ENCODE results near the gene ACTN4.
A peak's percentile ranks its signal among the peaks of the same experiment; 100 is the strongest.

ACTN4 gene

DNA sequence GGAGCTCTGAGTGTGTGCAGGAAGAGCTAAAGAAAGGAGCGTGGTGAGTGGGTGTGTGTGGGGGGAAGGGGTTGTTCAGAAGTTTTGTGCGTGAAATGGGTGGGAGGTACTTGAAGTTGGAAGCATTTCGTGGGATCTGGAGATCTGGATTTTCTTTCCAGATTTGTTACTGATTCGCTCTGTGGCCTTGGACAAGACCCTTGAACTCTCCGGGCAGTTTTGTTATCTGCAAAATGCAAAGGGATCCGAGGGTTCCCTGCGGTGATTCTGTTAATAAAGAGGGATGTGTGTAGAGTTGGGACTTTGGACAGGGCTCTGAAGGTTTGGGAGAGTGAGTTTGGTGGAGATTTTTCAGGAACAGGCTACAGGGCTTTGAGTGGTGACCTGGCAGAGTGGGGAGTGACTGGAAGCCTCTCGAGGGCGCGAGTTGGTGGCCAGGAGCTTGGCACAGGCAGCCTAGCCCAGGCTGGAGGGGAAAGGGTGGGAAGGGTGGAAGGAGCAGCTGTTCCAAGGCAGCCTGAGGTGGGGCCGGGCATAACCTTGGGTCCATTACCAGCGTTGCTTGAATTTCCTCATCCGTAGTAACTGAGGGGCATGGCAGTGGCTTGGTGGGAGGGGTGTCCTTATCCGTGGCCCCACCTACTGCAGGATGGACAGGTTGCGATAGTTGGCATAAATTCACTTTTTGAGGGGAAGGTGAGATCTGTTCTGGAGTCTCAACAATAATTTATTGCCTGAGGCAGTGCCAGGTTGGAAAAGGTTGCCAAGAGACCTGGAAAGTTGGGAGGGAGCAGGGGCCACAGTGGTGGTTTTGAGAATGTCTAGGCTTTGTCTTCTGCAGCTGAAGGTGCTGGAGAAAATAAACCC is 2.1 kb downstream of the ACTN4 start:
- TF ChIP-seq, protein P1, sequence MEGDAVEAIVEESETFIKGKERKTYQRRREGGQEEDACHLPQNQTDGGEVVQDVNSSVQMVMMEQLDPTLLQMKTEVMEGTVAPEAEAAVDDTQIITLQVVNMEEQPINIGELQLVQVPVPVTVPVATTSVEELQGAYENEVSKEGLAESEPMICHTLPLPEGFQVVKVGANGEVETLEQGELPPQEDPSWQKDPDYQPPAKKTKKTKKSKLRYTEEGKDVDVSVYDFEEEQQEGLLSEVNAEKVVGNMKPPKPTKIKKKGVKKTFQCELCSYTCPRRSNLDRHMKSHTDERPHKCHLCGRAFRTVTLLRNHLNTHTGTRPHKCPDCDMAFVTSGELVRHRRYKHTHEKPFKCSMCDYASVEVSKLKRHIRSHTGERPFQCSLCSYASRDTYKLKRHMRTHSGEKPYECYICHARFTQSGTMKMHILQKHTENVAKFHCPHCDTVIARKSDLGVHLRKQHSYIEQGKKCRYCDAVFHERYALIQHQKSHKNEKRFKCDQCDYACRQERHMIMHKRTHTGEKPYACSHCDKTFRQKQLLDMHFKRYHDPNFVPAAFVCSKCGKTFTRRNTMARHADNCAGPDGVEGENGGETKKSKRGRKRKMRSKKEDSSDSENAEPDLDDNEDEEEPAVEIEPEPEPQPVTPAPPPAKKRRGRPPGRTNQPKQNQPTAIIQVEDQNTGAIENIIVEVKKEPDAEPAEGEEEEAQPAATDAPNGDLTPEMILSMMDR (IDR thresholded peaks at IDR 0.05; ENCODE audit: low read depth, low read length), result no peak
- DNase-seq (ENCODE audit: low read depth in 2 of 2), result no peak

DNA sequence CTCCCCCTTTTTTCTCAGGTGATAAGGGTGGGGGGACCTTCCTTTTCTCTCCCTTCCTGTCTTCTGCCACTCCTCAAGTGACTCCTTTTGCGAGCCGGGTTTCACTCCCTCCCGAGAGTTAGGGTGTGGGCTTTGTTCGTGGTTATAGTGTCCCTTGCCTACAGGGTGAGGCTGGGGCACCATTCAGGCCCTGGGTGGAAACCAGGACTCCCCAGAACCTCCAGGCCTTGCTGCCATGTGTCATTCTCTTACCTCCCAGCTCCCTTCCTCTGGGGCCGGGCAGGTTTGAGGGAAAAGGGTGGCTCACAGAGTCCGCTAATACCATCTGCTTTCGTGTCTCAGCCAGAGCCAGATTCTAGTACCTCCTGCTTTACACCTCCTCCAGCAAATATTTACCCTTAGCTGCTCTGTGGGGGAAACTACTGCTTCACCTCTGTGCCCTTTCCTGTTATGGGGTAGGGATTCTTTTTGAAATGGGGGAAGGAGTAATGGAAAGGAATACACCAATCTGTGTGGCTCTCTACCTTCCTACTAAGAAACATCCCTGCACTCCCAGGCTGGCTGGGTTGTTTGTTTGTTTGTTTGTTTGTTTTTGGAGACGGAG is 2.8 kb downstream of the ACTN4 start:
- TF ChIP-seq, protein P1 (IDR thresholded peaks at IDR 0.05; ENCODE audit: low read depth, low read length), result no peak
- no peak for DNase-seq (ENCODE audit: low read depth in 2 of 2)
- H3K4me3 ChIP-seq (replicated peaks in 1 of 2; ENCODE audit: low read depth in 2 of 2, low read length in 2 of 2), result peak overlapping the region; percentile 79 to 99

More for the DNA sequence above, 2.1 kb downstream of the ACTN4 start:
- H3K4me3 ChIP-seq (replicated peaks in 1 of 2; ENCODE audit: low read depth in 2 of 2, low read length in 2 of 2), result peak overlapping the region; percentile 79 to 99

DNA sequence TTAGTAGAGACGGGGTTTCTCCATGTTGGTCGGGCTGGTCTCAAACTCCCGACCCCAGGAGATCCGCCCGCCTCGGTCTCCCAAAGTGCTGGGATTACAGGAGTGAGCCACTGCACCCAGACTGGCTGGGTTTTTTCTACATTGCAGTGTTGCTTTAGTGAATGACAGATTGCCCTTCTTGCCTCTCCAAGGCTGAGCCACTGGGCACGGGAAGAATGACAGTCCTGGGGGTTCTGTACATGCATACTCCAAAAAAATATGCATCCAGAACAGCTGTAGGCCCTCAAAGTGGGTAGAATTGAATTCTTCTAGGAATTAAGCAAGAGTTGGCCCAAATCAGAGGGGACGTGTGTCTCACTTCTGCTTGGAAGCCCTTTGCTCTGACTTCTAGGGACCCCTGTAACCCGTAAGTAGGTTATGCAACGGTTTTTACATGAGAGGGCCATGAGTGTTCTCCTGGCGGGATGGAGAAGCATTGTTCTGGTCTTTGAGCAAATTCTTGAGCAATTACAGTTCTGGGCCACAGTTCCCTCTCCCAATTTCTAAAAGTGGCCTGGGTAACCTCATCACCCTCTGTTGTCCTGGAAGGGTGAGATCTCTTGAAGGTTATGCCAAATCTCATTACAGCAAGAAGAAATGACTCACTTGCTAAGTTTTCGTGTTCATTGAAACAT is 3.6 kb downstream of the ACTN4 start:
- TF ChIP-seq, protein P1 (IDR thresholded peaks at IDR 0.05; ENCODE audit: low read depth, low read length), result peak; percentile 4
- peak; percentile 96 to 98 for DNase-seq (ENCODE audit: low read depth in 2 of 2)
- peak overlapping the region in 1 of 2 donors; percentile 99 for H3K4me3 ChIP-seq (replicated peaks in 1 of 2; ENCODE audit: low read depth in 2 of 2, low read length in 2 of 2)

DNA sequence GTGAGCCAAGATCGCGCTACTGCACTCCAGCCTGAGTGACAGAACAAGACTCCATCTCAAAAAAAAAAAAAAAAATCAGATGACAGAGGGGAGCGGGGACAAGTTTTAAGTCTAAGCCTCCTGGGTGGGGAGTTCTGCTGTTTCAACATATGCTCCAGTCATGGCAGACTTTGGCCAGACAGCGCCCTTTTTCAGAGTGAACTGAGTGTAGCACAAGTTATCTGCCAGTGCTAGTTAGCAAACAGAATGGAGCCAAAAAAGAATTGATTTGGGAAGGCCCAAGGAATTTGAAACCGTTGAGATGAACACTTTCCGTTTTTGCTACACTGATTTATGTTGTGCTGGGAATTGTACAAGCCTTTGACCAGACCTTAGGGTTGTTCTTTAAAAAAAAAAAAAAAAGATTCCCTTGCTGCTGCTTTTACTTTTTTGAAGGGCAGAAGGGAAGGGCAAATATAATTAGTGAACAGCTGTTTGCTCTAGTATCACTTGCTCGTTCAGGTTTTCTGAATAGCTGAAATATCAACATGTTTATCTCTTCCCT is 5.7 kb downstream of the ACTN4 start:
- H3K4me3 ChIP-seq (replicated peaks in 1 of 2; ENCODE audit: low read depth in 2 of 2, low read length in 2 of 2), result no peak overlapping the region
- TF ChIP-seq, protein P1 (IDR thresholded peaks at IDR 0.05; ENCODE audit: low read depth, low read length), result no peak
- peak; percentile 66 to 72 for DNase-seq (ENCODE audit: low read depth in 2 of 2)

DNA sequence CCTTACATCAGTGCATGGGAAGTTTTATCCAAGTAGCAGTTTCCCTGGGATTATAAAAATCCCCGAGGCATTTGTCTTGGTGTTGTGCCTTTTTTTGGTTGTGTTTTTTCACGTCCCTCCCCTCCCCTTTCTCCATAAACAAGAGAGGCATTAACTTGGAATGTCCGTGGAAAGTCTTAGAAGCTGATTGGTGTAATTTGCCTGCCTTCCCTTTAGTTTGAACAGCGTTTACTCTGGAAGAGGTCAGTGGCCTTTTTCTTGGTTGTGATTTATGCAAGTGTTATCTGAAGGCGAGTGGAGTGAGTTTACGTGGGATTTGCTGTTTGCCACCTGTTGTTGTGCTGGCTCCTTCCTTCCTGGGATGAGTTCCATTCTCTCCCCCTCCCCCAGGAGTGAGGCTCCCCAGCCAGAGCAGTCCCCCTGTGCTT is 7.2 kb downstream of the ACTN4 start:
- no peak overlapping the region for H3K4me3 ChIP-seq (replicated peaks in 1 of 2; ENCODE audit: low read depth in 2 of 2, low read length in 2 of 2)
- DNase-seq (ENCODE audit: low read depth in 2 of 2), result no peak
- TF ChIP-seq, protein P1 (IDR thresholded peaks at IDR 0.05; ENCODE audit: low read depth, low read length), result no peak

DNA sequence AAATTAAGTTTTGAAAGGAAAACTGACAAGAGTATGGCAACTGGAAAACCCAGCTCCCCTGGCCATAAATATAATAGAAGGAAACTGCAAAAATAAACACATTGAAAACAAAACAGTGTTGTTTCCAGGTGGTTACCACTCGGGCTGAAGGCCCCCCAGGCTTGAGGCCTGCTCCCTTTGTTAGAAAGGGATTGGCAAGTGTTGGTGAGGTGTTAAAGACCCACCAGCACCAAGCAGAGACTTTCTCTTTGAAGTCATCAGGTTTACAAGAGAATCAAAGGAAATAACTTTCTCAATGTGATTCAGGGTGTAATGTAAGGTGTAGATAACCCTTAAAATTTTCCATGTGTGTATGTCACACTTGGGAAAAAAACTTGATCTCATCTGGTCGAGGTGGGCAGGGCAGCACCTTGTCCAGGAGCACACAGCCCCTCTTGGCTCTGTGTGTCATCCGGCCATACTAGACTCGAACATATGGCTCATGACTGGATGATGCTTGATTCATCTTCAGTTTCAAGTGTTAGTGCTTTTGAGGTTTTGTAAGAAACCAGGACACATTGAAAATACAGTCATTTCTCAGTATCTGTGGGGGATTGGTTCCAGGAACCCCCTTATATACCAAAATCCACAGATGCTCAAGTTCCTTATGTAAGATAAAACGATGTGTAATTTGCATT is 7.8 kb downstream of the ACTN4 start:
- DNase-seq (ENCODE audit: low read depth in 2 of 2), result peak in 1 of 2 donors; percentile 54
- TF ChIP-seq, protein P1 (IDR thresholded peaks at IDR 0.05; ENCODE audit: low read depth, low read length), result no peak
- no peak overlapping the region for H3K4me3 ChIP-seq (replicated peaks in 1 of 2; ENCODE audit: low read depth in 2 of 2, low read length in 2 of 2)

Measured in cardiac fibroblast (primary cell).